IMR-90 (cell line): Measurements from ENCODE around the gene IGF1R. TPM values are rescaled to one million over a fixed set of nuclear protein-coding genes. Genes with fewer than 3 reads are reported as not detected.

ENCODE experiments used
- ATAC-seq: fragments of 200-7000 bp; cut with Tn5 transposase; 2 replicates; pipeline ENCODE4 v1.9.1; 2020; ENCODE audit warnings: low read depth, mild to moderate bottlenecking, moderate library complexity
- BruUV-seq: library from RNA; stranded (reverse); fragments of 400-500 nt; replicated peaks from 2 replicates; lab custom pipeline; 2021; lab: Mats Ljungman, UMichigan
- CTCF ChIA-PET: fragments of 300-600 bp; formaldehyde crosslinking; extraction: SDS; loops from one replicate; lab custom pipeline; 2021; ENCODE audit warnings: antibody characterized with exemption; lab: Yijun Ruan, JAX
- POLR2A ChIA-PET: fragments of 300-600 bp; sonication (Branson Sonifier 250); formaldehyde crosslinking; loops from one replicate; lab custom pipeline; 2022; ENCODE audit warnings: antibody characterized with exemption; ENCODE audit not compliant: unreplicated experiment; lab: Charles Lee
- DNase-seq: peaks from one replicate; pipeline ENCODE4 v3.0.0; 2013
- H2AFZ ChIP-seq: replicated peaks from 2 replicates; pipeline ENCODE3; 2013; ENCODE audit warnings: low read length, mild to moderate bottlenecking; ENCODE audit not compliant: poor library complexity
- H2AK5ac ChIP-seq: 2 replicates; pipeline ENCODE4 v1.6.1; 2013; ENCODE audit warnings: low read depth, low read length, inconsistent platforms
- H2AK9ac ChIP-seq: replicated peaks from 2 replicates; pipeline ENCODE3; 2013; ENCODE audit warnings: mild to moderate bottlenecking, low read depth, low read length, moderate library complexity; ENCODE audit not compliant: poor library complexity
- H2BK120ac ChIP-seq: 2 replicates; pipeline ENCODE4 v1.6.1; 2013; ENCODE audit warnings: low read depth, low read length, inconsistent platforms
- H2BK15ac ChIP-seq: 3 replicates; pipeline ENCODE4 v1.6.1; 2013; ENCODE audit warnings: low read depth, low read length, inconsistent platforms
- H2BK20ac ChIP-seq: 2 replicates; pipeline ENCODE4 v1.6.1; 2013; ENCODE audit warnings: low read depth, mild to moderate bottlenecking, inconsistent platforms, low read length, moderate library complexity
- H2BK5ac ChIP-seq: 2 replicates; pipeline ENCODE4 v1.6.1; 2013; ENCODE audit warnings: mild to moderate bottlenecking, low read depth, low read length, inconsistent platforms; ENCODE audit not compliant: poor library complexity, severe bottlenecking
- H3K14ac ChIP-seq: replicated peaks from 2 replicates; pipeline ENCODE4 v1.6.1; 2013; ENCODE audit warnings: low read depth, low read length, inconsistent platforms
- H3K18ac ChIP-seq: 2 replicates; pipeline ENCODE4 v1.6.1; 2013; ENCODE audit warnings: low read depth, low read length, control low read depth
- H3K23ac ChIP-seq: 2 replicates; pipeline ENCODE4 v1.6.1; 2013; ENCODE audit warnings: low read depth, low read length, inconsistent platforms
- H3K27ac ChIP-seq: 2 replicates; pipeline ENCODE4 v1.5.1; 2013; ENCODE audit warnings: mild to moderate bottlenecking, control low read depth, low read length; ENCODE audit not compliant: insufficient read depth
- H3K27me3 ChIP-seq: 2 replicates; pipeline ENCODE4 v1.6.1; 2013; ENCODE audit warnings: low read length; ENCODE audit not compliant: control insufficient read depth, insufficient read depth
- H3K36me3 ChIP-seq: 2 replicates; pipeline ENCODE4 v1.6.1; 2013; ENCODE audit warnings: low read length, mixed read lengths; ENCODE audit not compliant: control insufficient read depth, insufficient read depth
- H3K4ac ChIP-seq: 2 replicates; pipeline ENCODE4 v1.6.1; 2013; ENCODE audit warnings: low read depth, low read length, inconsistent platforms
- H3K4me1 ChIP-seq: 2 replicates; pipeline ENCODE4 v1.6.1; 2013; ENCODE audit warnings: low read length, mixed read lengths; ENCODE audit not compliant: control insufficient read depth, insufficient read depth
- H3K4me2 ChIP-seq: 2 replicates; pipeline ENCODE4 v1.6.1; 2013; ENCODE audit warnings: low read depth, mild to moderate bottlenecking, control low read depth, low read length, moderate library complexity
- H3K4me3 ChIP-seq: 2 replicates; pipeline ENCODE4 v1.5.1; 2013; ENCODE audit warnings: low read depth, mild to moderate bottlenecking, control low read depth, low read length, moderate library complexity; ENCODE audit not compliant: insufficient read depth
- H3K56ac ChIP-seq: 2 replicates; pipeline ENCODE4 v1.6.1; 2013; ENCODE audit warnings: low read length, inconsistent platforms; ENCODE audit not compliant: insufficient read depth; ENCODE audit errors: extremely low read depth
- H3K79me1 ChIP-seq, 2 experiments: 2 replicates each; pipeline ENCODE4 v1.6.1; 2013; ENCODE audit warnings: low read length in 2 of 2, inconsistent platforms in 1 of 2, low read depth in 1 of 2
- H3K9ac ChIP-seq: 2 replicates; pipeline ENCODE4 v1.6.1; 2013; ENCODE audit warnings: low read depth, low read length, control low read depth
- H3K9me1 ChIP-seq: 2 replicates; pipeline ENCODE4 v1.6.1; 2013; ENCODE audit warnings: low read length, inconsistent platforms; ENCODE audit not compliant: insufficient read depth
- H3K9me3 ChIP-seq: 2 replicates; pipeline ENCODE4 v1.6.1; 2013; ENCODE audit warnings: low read length; ENCODE audit not compliant: control insufficient read depth, insufficient read depth
- H4K20me1 ChIP-seq: 2 replicates; pipeline ENCODE4 v1.6.1; 2013; ENCODE audit warnings: low read length, inconsistent platforms; ENCODE audit not compliant: insufficient read depth
- H4K5ac ChIP-seq: 2 replicates; pipeline ENCODE4 v1.6.1; 2013; ENCODE audit warnings: mild to moderate bottlenecking, low read depth, low read length, control low read depth
- H4K8ac ChIP-seq, 2 experiments: 2 replicates each; pipeline ENCODE4 v1.6.1; 2013; ENCODE audit warnings: low read depth in 2 of 2, low read length in 2 of 2, control low read depth in 1 of 2, inconsistent platforms in 1 of 2
- H4K91ac ChIP-seq: 2 replicates; pipeline ENCODE4 v1.6.1; 2013; ENCODE audit warnings: low read depth, low read length, inconsistent platforms; ENCODE audit not compliant: insufficient read depth
- CEBPB ChIP-seq: IDR thresholded peaks from 2 replicates; pipeline ENCODE4 v1.6.1; 2012; ENCODE audit warnings: low read depth, low read length, improper control_type of control experiment
- ELK1 ChIP-seq: fragments of 150-350 bp; IDR thresholded peaks from 2 replicates; pipeline ENCODE4 v1.6.1; 2016; ENCODE audit warnings: low read depth, mild to moderate bottlenecking, low read length, moderate library complexity, borderline replicate concordance
- MAZ ChIP-seq: IDR thresholded peaks from 2 replicates; pipeline ENCODE4 v1.6.1; 2012; ENCODE audit warnings: low read depth, mild to moderate bottlenecking, low read length, improper control_type of control experiment, moderate library complexity, borderline replicate concordance
- MXI1 ChIP-seq: IDR thresholded peaks from 2 replicates; pipeline ENCODE4 v1.6.1; 2012; ENCODE audit warnings: low read depth, mild to moderate bottlenecking, low read length, moderate library complexity, borderline replicate concordance
- NFE2L2 ChIP-seq: fragments of 150-350 bp; IDR thresholded peaks from 2 replicates; pipeline ENCODE4 v1.6.1; 2016; ENCODE audit warnings: low read depth, mild to moderate bottlenecking, low read length
- RCOR1 ChIP-seq: IDR thresholded peaks from 2 replicates; pipeline ENCODE4 v1.6.1; 2012; ENCODE audit warnings: mild to moderate bottlenecking, low read length, improper control_type of control experiment; ENCODE audit not compliant: insufficient replicate concordance
- WGBS, 2 experiments: methylation state at CpG; one replicate each; pipeline versions ENCODE4 v1.1.5 to v1.1.7; 2013; ENCODE audit warnings: missing lambda C conversion rate in 2 of 2; ENCODE audit not compliant: insufficient read length in 1 of 2; ENCODE audit errors: extremely low coverage in 2 of 2; 5-methylcytosine and 5-hydroxymethylcytosine counted together
- dilution Hi-C: fragments of 300-500 bp; cut with HindIII; formaldehyde crosslinking; loops from one replicate; pipeline ENCODE4 v1.14.3; 2018; ENCODE audit warnings: low sequenced_read_pairs; ENCODE audit not compliant: unreplicated experiment
- in situ Hi-C: fragments of 300-500 bp; cut with MboI; formaldehyde crosslinking; loops from 3 replicates; pipeline ENCODE4 v1.14.3; 2019; ENCODE audit warnings: low sequenced_read_pairs, inconsistent platforms, mixed read lengths
- intact Hi-C: fragments of 100-400 bp; cut with micrococcal nuclease; formaldehyde crosslinking; loops from 2 replicates; pipeline ENCODE4 v1.10.0; 2022
- polyA plus RNA-seq, 3 experiments: library from polyadenylated mRNA; depleted of rRNA; stranded (reverse); fragments of >200 nt; gene quantifications; 2 replicates each; pipeline ENCODE4 v1.2.3, GENCODE V29; 2012; ENCODE audit warnings: low replicate concordance in 1 of 3
- total RNA-seq: library from RNA; depleted of rRNA; stranded (reverse); fragments of >200 nt; gene quantifications from 2 replicates; pipeline ENCODE4 v1.2.3, GENCODE V29; 2012

Gene IGF1R
- total and polyA plus RNA-seq, 2 of the 4 experiments (the other 2 are of a cell fraction) = 24.0 to 24.9 TPM

DNA sequence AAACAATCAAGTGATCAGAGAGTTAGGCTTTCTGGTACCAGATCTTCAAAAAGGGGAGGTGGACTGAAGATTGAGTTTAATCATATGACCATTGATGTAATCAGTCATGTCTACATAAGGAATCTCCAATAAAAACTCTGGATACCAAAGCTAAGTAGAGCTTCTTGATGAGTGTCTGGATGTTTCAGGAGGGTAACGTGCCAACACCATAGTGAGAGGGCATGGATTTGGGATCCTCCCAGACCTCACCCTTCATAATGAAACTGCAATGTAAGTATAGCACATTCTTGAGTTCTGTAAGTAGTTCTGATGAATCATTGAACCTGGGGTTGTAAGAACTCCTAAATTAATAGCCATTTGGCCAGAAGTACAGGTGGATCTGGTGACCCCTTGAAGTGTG, 337.9 kb downstream of the IGF1R start:
- ATAC-seq (no peak), DNase-seq (no peak)
- in situ Hi-C loops = no loop called here
- Histone ChIP-seq H3K9ac (no peak overlapping the region), H3K27ac (no peak overlapping the region), H3K56ac (no peak overlapping the region), H4K8ac (no peak overlapping the region), H3K4ac (no peak overlapping the region), H2AK5ac (no peak overlapping the region), H3K23ac (no peak overlapping the region), H4K91ac (no peak overlapping the region), H2BK120ac (no peak overlapping the region), H4K20me1 (no peaks in the 10 kb centered on the region), H3K18ac (no peak overlapping the region), H4K5ac (no peak overlapping the region), H3K79me1 (0 out of 4 replicates have a peak, but pooled peaks cover 0 to 4% of the 10 kb centered on the region in 2 experiments), H3K4me2 (no peak overlapping the region), H3K36me3 (no peaks in the 10 kb centered on the region), H2AK9ac (peak overlapping the region; percentile 1), H3K4me1 (peaks cover 8% of the 10 kb centered on the region), H3K14ac (no peak overlapping the region), H2BK20ac (no peak overlapping the region), H3K4me3 (no peak overlapping the region), H2BK5ac (no peak overlapping the region), H3K9me3 (peaks cover 2% of the 10 kb centered on the region; the same call in 1 of the 2 replicates), H3K9me1 (peaks cover 9% of the 10 kb centered on the region), H2AFZ (no peak overlapping the region), H3K27me3 (peaks cover 4% of the 10 kb centered on the region), H2BK15ac (no peak overlapping the region)
- WGBS, 2 experiments = no CpG with 5 or more reads among the region's 1 CpG
- no peak for TF ChIP-seq MAZ
- TF ChIP-seq MXI1 = no peak
- TF ChIP-seq NFE2L2 = no peak
- no peak for TF ChIP-seq RCOR1
- no peak for TF ChIP-seq ELK1
- TF ChIP-seq CEBPB = no peak
- dilution Hi-C loops = no loop called here
- ChIA-PET CTCF (no interaction called here), POLR2A (no interaction called here)
- intact Hi-C loops = no loop called here
- no TSS peak for BruUV-seq
